Measurements from ENCODE around the gene RNF175.
A peak's percentile ranks its signal among the peaks of the same experiment; 100 is the strongest.

The RNF175 gene

GRCh38 chr4:153745651-153746050 is 14.2 kb downstream of the RNF175 start:
- no peak for DNase-seq (ENCODE audit: low spot score)

DNA sequence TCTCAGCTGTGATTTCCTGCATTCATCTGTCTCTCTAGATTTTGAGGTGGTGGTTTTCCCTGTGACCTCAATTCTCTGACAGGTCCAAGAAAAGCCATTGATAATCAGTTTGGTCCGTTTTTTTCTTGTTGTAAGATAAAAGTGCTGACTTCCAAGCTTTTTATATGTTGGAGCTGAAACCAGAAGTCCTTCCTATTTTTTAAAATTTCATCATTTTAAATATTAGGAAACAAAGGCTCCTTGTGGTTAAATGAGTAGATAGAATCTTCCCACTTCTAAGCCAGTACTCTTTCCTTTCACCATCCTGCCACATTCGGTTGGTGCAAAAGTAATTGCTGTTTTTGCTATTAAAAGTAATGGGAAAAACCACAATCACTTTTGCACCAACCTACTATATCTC is 18.3 kb downstream of the RNF175 start:
- DNase-seq (ENCODE audit: low spot score), result no peak

GRCh38 chr4:153735906-153736461 is 23.8 kb downstream of the RNF175 start:
- DNase-seq (ENCODE audit: low spot score), result peak; percentile 40

DNA sequence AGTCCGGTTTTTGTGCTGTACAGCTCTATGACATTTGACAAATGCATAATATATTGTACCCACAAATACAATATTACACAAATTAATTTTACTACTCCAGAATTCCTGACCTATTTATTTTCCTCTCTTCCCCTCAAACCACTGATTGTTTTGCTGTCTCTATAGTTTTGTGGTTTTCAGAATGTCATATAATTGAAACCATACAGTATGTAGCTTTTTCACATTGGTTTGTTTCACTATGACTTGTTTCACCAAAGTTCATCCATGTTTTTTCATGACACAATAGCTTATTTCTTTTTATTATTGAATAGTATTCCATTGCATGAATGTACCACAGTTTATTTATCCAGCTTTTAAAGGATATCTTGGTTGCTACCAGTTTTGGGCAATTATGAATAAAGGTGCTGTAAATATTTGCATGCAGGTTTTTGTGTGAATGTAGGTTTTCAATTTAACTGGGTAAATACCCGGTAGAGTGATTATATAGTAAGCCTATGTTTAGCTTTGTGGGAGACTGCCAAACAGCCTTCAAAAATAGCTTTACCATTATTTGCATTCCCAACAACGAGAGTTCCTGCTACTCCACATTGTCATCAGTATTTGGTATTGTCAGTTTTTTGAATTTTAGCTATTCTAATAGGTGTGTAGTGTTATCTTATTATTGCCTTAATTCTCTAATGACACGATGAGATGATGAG is 25.9 kb downstream of the RNF175 start:
- DNase-seq (ENCODE audit: low spot score), result no peak

GRCh38 chr4:153731239-153731638 is 28.6 kb downstream of the RNF175 start:
- DNase-seq (ENCODE audit: low spot score), result peak; percentile 97

DNA sequence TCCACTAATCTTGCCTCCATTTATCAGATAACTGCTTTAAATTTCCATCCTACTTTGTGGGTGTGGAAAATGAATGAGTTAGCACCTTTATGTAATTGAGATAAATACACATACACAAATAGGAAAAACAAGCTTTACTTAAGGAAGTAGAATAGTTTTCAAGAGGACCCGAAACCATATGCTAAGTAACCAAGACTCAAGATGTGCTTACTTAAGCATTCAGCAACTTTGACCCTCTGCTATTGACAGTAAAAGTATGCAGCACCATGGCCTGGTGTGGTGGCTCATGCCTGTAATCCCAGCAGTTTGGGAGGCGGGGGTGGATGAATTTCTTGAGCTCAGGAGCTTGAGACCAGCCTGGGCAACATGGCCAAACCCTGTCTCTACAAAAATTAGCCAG is 29.9 kb downstream of the RNF175 start:
- no peak for DNase-seq (ENCODE audit: low spot score)

GRCh38 chr4:153728660-153729059 is 31.2 kb downstream of the RNF175 start:
- no peak for DNase-seq (ENCODE audit: low spot score)

DNA sequence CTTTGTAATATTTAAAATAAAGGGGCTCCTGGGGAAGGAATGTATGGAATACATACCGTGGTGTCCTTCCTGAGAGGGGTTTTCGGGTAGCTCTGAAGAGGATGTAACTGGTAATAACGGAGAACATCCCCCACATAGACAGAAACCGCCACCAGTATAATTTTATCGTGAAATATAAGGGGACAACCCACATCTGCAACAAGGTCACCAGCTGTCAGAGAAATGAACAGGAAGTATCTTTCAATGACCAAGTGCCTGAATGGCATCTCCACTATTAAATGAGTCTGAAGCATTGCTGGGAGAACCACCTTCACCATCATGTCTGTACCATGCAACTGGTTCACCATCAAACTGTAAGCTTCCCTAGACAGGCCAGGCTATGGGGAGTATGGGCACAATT is 31.7 kb downstream of the RNF175 start:
- DNase-seq (ENCODE audit: low spot score), result no peak

DNA sequence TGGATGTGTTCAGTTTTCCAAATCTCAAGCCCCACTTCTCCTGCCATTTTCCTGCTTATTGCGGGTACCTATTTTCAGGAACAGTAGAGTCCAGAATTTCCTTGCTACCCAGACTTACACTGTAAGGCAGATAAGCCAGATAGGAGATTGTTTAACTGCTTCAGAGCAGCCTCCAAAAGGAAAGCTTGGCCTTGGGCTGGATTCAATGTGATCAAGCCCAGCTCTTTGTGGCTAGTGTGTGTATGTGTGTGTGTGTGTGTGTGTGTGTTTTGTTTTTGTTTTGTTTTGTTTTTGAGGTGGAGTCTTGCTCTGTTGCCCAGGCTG is 34.0 kb downstream of the RNF175 start:
- no peak for DNase-seq (ENCODE audit: low spot score)

DNA sequence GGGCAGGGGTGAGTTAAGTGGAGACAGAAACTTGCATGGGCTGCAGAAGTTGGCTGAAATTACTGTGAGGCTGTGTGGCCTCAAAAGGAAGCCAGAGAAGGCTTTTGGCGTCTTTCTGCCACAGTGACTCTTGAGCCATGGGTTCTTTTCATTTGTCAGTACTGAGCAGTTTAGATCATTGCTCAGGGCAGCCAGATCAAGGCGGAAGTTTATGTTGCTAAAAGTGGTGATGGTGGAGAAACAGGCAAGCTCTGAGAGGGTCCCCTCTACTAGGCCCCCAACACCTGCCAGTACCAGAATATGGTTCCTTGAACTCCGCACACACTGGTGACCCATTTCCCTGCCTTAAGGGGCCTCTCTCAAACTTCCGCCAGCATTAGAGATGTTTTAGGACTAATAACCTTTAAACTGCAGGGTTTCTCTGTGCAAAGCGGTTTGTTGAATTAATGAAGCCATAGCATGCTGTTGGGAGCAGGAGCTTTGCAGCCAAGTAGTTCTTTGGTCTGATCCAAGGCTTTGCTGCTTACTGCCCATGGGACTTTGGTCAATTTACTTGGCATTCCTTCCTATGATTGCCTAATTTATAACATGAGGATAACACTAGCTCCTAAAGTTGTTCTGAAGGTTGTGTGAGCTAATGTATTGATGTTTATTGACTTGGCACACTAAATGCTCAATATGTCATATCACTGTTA is 34.5 kb downstream of the RNF175 start:
- DNase-seq (ENCODE audit: low spot score), result no peak

DNA sequence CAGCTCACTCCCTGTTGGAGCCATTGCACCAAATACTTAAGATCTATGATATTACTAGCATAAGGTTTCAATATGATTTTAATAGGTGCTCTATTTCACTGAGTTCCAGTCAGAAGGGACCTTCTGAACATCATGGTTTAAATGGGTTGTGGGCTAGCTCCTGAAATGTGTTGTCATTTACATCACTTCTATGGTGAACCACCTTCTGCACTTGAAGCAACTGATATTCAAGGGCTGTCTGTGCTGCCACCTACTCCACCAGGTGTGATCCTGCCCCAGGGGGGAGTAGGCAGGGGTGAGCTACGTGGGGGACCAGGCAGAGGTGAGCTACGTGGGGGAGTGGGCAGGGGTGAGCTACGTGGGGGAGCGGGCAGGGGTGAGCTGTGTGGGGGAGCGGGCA is 35.2 kb downstream of the RNF175 start:
- no peak for DNase-seq (ENCODE audit: low spot score)

- DNase-seq (ENCODE audit: low spot score), result no peak
These were observed 37.8 kb downstream of the RNF175 start for GRCh38 chr4:153722036-153722435.

DNA sequence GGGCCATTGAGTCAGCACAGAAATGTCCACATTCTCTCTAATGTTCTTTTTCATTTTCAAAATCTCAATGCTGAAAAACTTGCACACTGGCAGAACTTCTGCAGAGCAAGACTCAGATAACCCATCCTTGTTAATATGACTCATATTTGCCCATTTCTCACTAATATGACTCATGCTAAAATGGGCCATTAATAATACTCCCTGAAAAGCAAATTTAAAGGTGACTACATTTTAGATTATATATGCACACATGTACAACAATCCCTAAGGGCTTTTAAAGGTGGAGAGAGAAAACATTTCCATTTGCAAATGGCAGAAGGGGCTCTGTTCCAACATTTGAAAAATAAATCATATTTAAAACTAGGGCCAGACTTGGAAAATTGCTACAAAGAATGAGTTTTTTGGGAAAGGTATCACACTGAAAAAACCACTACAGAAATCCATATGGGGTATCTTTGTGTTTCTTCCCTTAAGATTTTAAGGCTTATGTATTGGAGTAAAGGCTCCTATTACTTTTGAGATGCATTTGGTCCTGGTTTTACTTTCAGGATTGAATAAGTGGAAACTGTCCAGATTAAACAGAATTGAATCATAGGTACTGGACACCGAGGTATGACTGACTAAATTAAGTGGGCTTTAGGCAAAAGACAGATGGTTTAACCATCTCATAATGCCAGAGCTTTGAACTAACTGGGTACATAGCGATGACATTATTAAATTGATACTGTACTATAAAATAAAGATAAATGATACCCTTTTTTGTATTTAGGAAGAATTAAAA is 45.8 kb downstream of the RNF175 start:
- DNase-seq (ENCODE audit: low spot score), result peak; percentile 61

DNA sequence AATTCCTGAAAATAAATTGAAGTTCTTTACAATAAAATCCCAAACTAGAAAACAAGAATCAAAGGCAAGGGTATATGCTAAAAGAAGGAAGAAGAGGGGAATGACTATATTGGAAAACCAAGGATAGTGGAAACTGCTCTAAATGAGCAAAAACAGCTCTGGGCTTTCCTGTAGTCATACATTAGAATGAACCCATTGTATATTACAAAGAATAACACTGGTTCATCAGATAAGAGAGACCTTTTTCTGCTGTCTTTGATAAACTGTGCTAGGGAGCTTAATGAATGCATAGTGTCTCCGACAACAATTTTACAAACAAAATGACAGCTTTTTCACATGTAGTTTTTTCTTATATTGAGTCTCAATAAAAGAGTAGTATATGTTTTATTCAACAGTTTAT is 49.1 kb downstream of the RNF175 start:
- DNase-seq (ENCODE audit: low spot score), result peak; percentile 90

GRCh38 chr4:153706519-153706918 is 53.3 kb downstream of the RNF175 start:
- DNase-seq (ENCODE audit: low spot score), result no peak

DNA sequence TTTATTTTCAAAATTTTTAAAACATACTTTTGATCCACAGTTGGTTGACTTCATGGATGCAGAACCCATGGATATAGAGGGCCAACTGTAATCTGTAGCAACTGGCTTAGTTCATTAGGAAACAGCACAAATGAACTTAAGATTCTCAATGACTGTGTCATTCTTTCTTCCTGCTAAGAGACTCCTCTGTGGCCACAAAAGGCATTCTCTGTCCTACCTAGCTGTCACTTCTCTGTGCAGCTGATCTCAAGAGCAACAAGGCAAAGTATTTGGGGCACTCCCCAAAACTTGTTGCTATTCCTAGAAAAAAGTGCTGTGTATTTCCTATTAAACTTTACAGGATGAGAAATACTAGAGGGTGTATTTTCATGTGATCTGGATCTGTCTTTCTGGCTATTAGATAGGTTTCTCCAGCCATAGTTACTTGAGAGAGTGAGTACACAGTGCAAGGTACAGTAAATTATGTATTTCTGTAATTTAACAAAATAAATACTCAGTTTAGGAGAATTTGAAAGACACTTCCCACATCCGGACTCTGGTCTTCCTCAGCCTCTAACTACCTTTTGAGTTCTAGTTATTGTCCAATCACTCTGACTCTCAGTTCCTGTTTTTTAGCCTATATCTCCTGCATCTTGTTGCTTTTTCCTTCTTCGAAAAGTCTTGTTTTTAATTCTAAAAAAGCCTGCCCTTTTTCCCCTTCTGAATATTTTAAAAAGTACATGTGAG is 53.9 kb downstream of the RNF175 start:
- DNase-seq (ENCODE audit: low spot score), result no peak

- DNase-seq (ENCODE audit: low spot score), result no peak
These were observed 55.3 kb downstream of the RNF175 start for GRCh38 chr4:153704522-153704921.

GRCh38 chr4:153684971-153685371 is 74.9 kb downstream of the RNF175 start:
- DNase-seq (ENCODE audit: low spot score), result no peak

GRCh38 chr4:153684182-153684970 is 75.4 kb downstream of the RNF175 start, which contains the start of gene TLR2:
Gene TLR2, plus strand, starts transcription at chr4:153684280. Its CDS starts 18,628 bp downstream, at chr4:153702908.
- DNase-seq (ENCODE audit: low spot score), result no peak

DNA sequence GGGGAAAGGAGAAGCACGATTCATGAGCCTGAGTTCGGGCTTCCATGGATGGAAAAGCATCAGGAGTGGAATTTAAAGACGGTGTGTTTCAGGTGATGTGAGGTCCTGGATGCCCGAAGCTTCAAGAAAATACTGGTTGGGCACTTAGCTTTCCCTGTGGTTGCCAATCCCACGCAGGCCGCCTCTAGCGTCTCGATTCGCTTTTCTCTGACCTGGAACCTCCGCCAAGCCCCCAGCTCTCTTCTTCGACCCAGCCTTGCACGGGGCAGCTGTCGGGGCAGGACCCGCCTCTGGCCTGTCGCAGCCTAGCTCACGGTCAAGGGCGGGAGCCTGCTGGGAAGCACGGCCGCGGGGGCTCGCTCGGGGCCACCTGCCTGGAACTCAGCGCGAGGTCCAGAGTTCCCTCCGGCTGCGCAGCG is 76.1 kb downstream of the RNF175 start:
- no peak for DNase-seq (ENCODE audit: low spot score)

DNA sequence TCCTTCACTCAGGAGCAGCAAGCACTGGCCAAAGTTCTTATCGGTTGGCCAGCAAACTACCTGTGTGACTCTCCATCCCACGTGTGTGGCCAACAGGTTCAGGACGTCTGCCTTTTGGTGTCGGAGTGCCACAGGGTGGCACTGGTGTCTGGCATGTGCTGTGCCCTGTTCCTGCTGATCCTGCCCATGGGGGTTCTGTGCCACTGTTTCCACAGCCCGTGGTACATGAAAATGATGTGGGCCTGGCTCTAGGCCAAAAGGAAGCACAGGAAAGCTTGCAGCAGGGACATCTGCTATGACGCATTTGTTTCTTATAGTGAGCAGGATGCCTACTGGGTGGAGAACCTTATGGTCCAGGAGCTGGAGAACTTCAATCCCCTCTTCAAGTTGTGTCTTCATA is 80.3 kb downstream of the RNF175 start:
- DNase-seq (ENCODE audit: low spot score), result no peak
